HEK293 (cell line): ENCODE results near the gene SMIM36.
"Not testable (repeated sequence)": the region's sequence is repeated elsewhere in the genome, so short reads cannot be mapped to it uniquely, and the experiment has no call there.

Source experiments
- CTCF ChIA-PET: fragments of 350-600 bp; formaldehyde crosslinking; extraction: SDS; loops from one replicate; lab custom pipeline; 2021; ENCODE audit warnings: antibody characterized with exemption; lab: Yijun Ruan, JAX
- POLR2A ChIA-PET: fragments of 300-600 bp; formaldehyde crosslinking; extraction: SDS; loops from one replicate; lab custom pipeline; 2020; ENCODE audit warnings: antibody characterized with exemption, inconsistent platforms; lab: Yijun Ruan, JAX
- H3K27ac ChIP-seq: fragments of 200-500 bp; sonication (Bioruptor generic); 2 replicates; pipeline ENCODE4 v1.5.1; 2014; ENCODE audit warnings: low read depth, low read length, control low read depth, inconsistent platforms; ENCODE audit errors: extremely low read depth
- H3K36me3 ChIP-seq, 2 experiments: fragments of 200-500 bp in 1 of 2; sonication (Bioruptor generic) in 1 of 2; 1 replicate in 1 of 2; 2 replicates in 1 of 2; pipeline ENCODE4 v1.5.1; 2014 to 2017; ENCODE audit warnings: inconsistent platforms in 2 of 2, low read length in 2 of 2; ENCODE audit not compliant: control insufficient read depth in 2 of 2, insufficient read depth in 1 of 2
- H3K4me1 ChIP-seq: fragments of 200-500 bp; sonication (Bioruptor generic); 2 replicates; pipeline ENCODE4 v1.5.1; 2014; ENCODE audit warnings: mild to moderate bottlenecking, low read length, inconsistent platforms; ENCODE audit not compliant: control insufficient read depth, insufficient read depth
- H3K4me3 ChIP-seq: 2 replicates; pipeline ENCODE4 v1.5.1; 2011; ENCODE audit warnings: low read depth, mild to moderate bottlenecking, control low read depth, low read length, moderate library complexity
- H3K9me3 ChIP-seq: fragments of 200-500 bp; sonication (Bioruptor generic); 2 replicates; pipeline ENCODE4 v1.5.1; 2014; ENCODE audit warnings: low read depth, low read length, inconsistent platforms; ENCODE audit not compliant: control insufficient read depth, insufficient read depth
- RBAK ChIP-seq: fragments of 450-650 bp; formaldehyde crosslinking; IDR thresholded peaks from 2 replicates; pipeline ENCODE4 v1.5.1; 2016; ENCODE audit warnings: missing biosample characterization, missing genetic modification characterization
- ZBTB48 ChIP-seq: fragments of 450-650 bp; formaldehyde crosslinking; IDR thresholded peaks from 2 replicates; pipeline ENCODE4 v1.5.1; 2016; ENCODE audit warnings: missing biosample characterization, missing genetic modification characterization
- ZNF202 ChIP-seq: fragments of 450-650 bp; formaldehyde crosslinking; IDR thresholded peaks from 2 replicates; pipeline ENCODE4 v1.5.1; 2016; ENCODE audit warnings: missing biosample characterization, missing genetic modification characterization, borderline replicate concordance
- ZNF214 ChIP-seq: fragments of 450-650 bp; formaldehyde crosslinking; IDR thresholded peaks from 2 replicates; pipeline ENCODE4 v1.5.1; 2017; ENCODE audit warnings: missing biosample characterization, mild to moderate bottlenecking, missing genetic modification characterization, borderline replicate concordance
- ZNF24 ChIP-seq: fragments of 450-650 bp; formaldehyde crosslinking; IDR thresholded peaks from 2 replicates; pipeline ENCODE4 v1.5.1; 2016; ENCODE audit warnings: missing biosample characterization, missing genetic modification characterization
- ZNF426 ChIP-seq: fragments of 450-650 bp; formaldehyde crosslinking; IDR thresholded peaks from 2 replicates; pipeline ENCODE4 v1.5.1; 2017; ENCODE audit warnings: missing biosample characterization, missing genetic modification characterization, mild to moderate bottlenecking, inconsistent platforms, moderate library complexity
- ZNF549 ChIP-seq: fragments of 450-650 bp; IDR thresholded peaks from 2 replicates; pipeline ENCODE4 v1.5.1; 2018; ENCODE audit warnings: missing biosample characterization, missing genetic modification characterization, mild to moderate bottlenecking, inconsistent platforms, moderate library complexity
- ZNF585B ChIP-seq: fragments of 450-650 bp; formaldehyde crosslinking; IDR thresholded peaks from 2 replicates; pipeline ENCODE4 v1.5.1; 2016; ENCODE audit warnings: missing biosample characterization, missing genetic modification characterization
- ZNF623 ChIP-seq: fragments of 450-650 bp; formaldehyde crosslinking; IDR thresholded peaks from 2 replicates; pipeline ENCODE4 v1.5.1; 2016; ENCODE audit warnings: missing biosample characterization, missing genetic modification characterization
- ZNF660 ChIP-seq: fragments of 450-650 bp; IDR thresholded peaks from 2 replicates; pipeline ENCODE4 v1.5.1; 2018; ENCODE audit warnings: missing biosample characterization, mild to moderate bottlenecking, missing genetic modification characterization
- ZNF701 ChIP-seq: fragments of 450-650 bp; formaldehyde crosslinking; IDR thresholded peaks from 2 replicates; pipeline ENCODE4 v1.5.1; 2016; ENCODE audit warnings: missing biosample characterization, missing genetic modification characterization
- ZNF76 ChIP-seq: fragments of 450-650 bp; formaldehyde crosslinking; IDR thresholded peaks from 2 replicates; pipeline ENCODE4; 2016; ENCODE audit warnings: low read depth, missing biosample characterization, missing genetic modification characterization, borderline replicate concordance
- ZSCAN18 ChIP-seq: fragments of 450-650 bp; formaldehyde crosslinking; IDR thresholded peaks from 2 replicates; pipeline ENCODE4 v1.5.1; 2016; ENCODE audit warnings: missing biosample characterization, missing genetic modification characterization
- TF ChIP-seq, protein P1 (sequence below): fragments of 450-650 bp; formaldehyde crosslinking; optimal IDR thresholded peaks from 2 replicates; pipeline ENCODE3; 2016; ENCODE audit warnings: missing biosample characterization, mild to moderate bottlenecking, missing genetic modification characterization
- TF ChIP-seq, protein P2 (sequence below): fragments of 450-650 bp; formaldehyde crosslinking; IDR thresholded peaks from 2 replicates; pipeline ENCODE4 v1.5.1; 2016; ENCODE audit warnings: missing biosample characterization, missing genetic modification characterization
- TF ChIP-seq, protein P3 (sequence below): fragments of 450-650 bp; formaldehyde crosslinking; IDR thresholded peaks from 2 replicates; pipeline ENCODE4 v1.5.1; 2016; ENCODE audit warnings: missing biosample characterization, missing genetic modification characterization

The SMIM36 gene

DNA sequence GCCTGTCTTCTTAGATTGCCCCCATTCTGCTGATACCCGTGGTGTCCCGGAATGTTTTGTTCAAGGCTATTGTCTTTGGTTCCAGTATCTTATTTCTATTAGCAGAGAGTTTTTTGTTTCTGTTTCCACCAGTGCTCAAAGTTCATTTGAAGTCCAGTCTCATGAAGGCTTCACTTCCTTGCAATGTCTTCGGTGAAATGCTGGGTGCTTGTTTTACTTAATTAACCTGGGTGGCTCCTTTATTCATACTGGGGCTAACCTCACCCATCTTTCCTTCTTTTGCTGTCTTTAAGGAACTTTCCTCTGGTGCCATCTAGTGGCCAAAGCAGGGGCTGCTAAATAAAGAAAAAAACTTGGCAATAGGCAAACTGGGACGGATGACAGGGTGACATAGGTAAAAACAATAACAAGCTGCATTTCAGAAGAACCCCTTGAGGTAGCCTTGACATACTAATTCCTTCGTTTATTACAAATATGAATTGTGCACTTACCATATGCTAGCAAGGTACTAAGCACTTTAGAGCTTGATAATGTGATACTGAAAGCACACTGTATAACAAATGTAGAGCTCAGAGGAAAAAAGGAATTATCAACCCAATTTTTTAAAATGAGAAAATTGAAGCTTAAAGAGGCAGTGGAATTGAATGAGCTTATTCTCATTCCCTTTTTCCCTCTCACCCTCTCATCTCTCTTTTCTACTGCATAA lies 2.8 kb upstream of the SMIM36 start (continued):
- TF ChIP-seq ZSCAN18 (tag by site-specific recombination) (no peak), ZNF214 (no peak), ZNF549 (tag by site-specific recombination) (no peak), RBAK (tag by site-specific recombination) (no peak), ZNF76 (no peak), ZBTB48 (no peak), ZNF202 (no peak), ZNF426 (tag by site-specific recombination) (no peak), ZNF701 (no peak), ZNF623 (tag by site-specific recombination) (no peak), ZNF24 (tag by site-specific recombination) (no peak), ZNF585B (tag by site-specific recombination) (no peak), ZNF660 (tag by site-specific recombination) (0 out of 2 replicates have a peak, but pooled peaks have one; percentile 54)
- TF ChIP-seq, protein P1, sequence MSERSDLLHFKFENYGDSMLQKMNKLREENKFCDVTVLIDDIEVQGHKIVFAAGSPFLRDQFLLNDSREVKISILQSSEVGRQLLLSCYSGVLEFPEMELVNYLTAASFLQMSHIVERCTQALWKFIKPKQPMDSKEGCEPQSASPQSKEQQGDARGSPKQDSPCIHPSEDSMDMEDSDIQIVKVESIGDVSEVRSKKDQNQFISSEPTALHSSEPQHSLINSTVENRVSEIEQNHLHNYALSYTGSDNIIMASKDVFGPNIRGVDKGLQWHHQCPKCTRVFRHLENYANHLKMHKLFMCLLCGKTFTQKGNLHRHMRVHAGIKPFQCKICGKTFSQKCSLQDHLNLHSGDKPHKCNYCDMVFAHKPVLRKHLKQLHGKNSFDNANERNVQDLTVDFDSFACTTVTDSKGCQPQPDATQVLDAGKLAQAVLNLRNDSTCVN, result no peak
- TF ChIP-seq, protein P2, sequence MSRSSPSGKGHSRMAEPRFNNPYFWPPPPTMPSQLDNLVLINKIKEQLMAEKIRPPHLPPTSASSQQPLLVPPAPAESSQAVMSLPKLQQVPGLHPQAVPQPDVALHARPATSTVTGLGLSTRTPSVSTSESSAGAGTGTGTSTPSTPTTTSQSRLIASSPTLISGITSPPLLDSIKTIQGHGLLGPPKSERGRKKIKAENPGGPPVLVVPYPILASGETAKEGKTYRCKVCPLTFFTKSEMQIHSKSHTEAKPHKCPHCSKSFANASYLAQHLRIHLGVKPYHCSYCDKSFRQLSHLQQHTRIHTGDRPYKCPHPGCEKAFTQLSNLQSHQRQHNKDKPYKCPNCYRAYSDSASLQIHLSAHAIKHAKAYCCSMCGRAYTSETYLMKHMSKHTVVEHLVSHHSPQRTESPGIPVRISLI, result peak; percentile 63; the same call in 1 of the 2 replicates
- TF ChIP-seq, protein P3, sequence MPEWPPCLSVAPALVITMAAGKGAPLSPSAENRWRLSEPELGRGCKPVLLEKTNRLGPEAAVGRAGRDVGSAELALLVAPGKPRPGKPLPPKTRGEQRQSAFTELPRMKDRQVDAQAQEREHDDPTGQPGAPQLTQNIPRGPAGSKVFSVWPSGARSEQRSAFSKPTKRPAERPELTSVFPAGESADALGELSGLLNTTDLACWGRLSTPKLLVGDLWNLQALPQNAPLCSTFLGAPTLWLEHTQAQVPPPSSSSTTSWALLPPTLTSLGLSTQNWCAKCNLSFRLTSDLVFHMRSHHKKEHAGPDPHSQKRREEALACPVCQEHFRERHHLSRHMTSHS (tag by site-specific recombination), result no peak
- TF ChIP-seq, all 188 proteins: peak for 4

GRCh38 chr17:55507669-55508068 lies 3.6 kb downstream of the SMIM36 start:
- POLR2A ChIA-PET, result interaction anchor here (0.8 kb wide), 1 partner anchor 725 kb away, joined by 3 read pairs; no protein-coding TSS in a partner anchor
- H3K36me3 ChIP-seq, H3K9me3 ChIP-seq, H3K27ac ChIP-seq, H3K4me3 ChIP-seq, H3K4me1 ChIP-seq, CTCF ChIA-PET: not testable (repeated sequence)

- H3K9me3 ChIP-seq, H3K27ac ChIP-seq, H3K36me3 ChIP-seq, H3K4me1 ChIP-seq, POLR2A ChIA-PET, H3K4me3 ChIP-seq, CTCF ChIA-PET: not testable (repeated sequence)
Measured at GRCh38 chr17:55501626-55502025, 9.6 kb downstream of the SMIM36 start.
